NCI-H1417 treated with DMSO at 0.1 percent for 48 hours (cell line): ENCODE measurements around the gene RNF144A.

ENCODE experiments used
- DNase-seq: peaks from one replicate; lab custom pipeline; 2025; lab: John Stamatoyannopoulos, UW

RNF144A gene

GRCh38 chr2:7007846-7008741, 90.9 kb downstream of the RNF144A start:
- DNase-seq: no peak

GRCh38 chr2:7009207-7009911, 92.1 kb downstream of the RNF144A start:
- DNase-seq: no peak

GRCh38 chr2:7010391-7011054, 93.3 kb downstream of the RNF144A start:
- DNase-seq: no peak

GRCh38 chr2:7011356-7012083, 94.3 kb downstream of the RNF144A start:
- no peak for DNase-seq

- no peak for DNase-seq
Observed at GRCh38 chr2:7012141-7012764, 95.0 kb downstream of the RNF144A start.

GRCh38 chr2:7013471-7014160, 96.4 kb downstream of the RNF144A start:
- DNase-seq: no peak

- no peak for DNase-seq
Observed at GRCh38 chr2:7014174-7014640, 97.0 kb downstream of the RNF144A start.

- no peak for DNase-seq
Observed at GRCh38 chr2:7015007-7015950, 98.1 kb downstream of the RNF144A start.

GRCh38 chr2:7016148-7016547, 98.9 kb downstream of the RNF144A start:
- no peak for DNase-seq

- no peak for DNase-seq
Observed at GRCh38 chr2:7016601-7017211, 99.5 kb downstream of the RNF144A start.

GRCh38 chr2:7017671-7018281, 100.6 kb downstream of the RNF144A start:
- DNase-seq: no peak

GRCh38 chr2:7018282-7018701, 101.1 kb downstream of the RNF144A start:
- no peak for DNase-seq

GRCh38 chr2:7018767-7019166, 101.6 kb downstream of the RNF144A start:
- no peak for DNase-seq

- no peak for DNase-seq
Observed at GRCh38 chr2:7019191-7019590, 102.0 kb downstream of the RNF144A start.

GRCh38 chr2:7020059-7020458, 102.8 kb downstream of the RNF144A start:
- no peak for DNase-seq

GRCh38 chr2:7020468-7020867, 103.3 kb downstream of the RNF144A start:
- no peak for DNase-seq

- DNase-seq: no peak
Observed at GRCh38 chr2:7020939-7021470, 103.8 kb downstream of the RNF144A start.
